Measurements from ENCODE around the gene RAB3IL1.

Gene RAB3IL1

DNA sequence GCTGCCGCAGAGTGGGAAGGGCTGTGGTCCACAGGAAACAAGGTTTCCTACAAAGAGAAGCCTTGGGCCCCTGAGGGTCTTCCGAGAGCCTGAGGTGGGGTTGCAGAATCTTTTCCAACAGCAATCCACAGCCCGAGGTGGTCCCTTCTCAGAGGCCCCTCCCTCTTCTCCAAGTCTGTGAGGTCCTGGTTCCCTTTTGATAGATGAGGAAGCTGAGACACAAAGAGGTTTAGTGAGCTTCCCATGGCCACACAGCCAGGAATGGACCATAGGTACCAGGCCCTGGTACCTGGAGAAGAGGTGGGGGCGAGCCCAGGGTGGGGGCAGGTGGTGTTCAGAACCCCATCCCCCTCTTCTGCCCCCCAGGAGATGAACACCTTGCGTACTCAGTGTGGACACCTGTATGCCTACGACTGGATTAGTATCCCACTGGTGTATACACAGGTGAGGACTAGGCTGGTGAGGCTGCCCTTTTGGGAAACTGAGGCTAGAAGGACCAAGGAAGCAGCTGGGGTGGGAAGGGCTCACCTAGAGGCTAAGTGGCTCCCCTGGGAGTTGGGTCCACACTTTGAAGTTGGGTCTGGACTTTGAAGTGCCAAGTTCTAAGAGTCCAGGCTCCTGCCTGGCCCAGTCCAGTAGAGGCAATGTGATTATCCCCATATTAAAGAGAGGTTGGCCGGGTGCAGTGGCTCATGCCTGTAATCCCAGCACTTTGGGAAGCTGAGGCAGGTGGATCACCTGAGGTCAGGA, 39.8 kb upstream of the RAB3IL1 start:
- DNase-seq: no peak

GRCh38 chr11:61956191-61957020, 39.0 kb upstream of the RAB3IL1 start:
- TF ChIP-seq POLR2A (IDR thresholded peaks at IDR 0.05; ENCODE audit: low read length) (no peak), GATA1 (IDR thresholded peaks at IDR 0.05; ENCODE audit: low read depth, low read length) (no peak)
- DNase-seq: no peak

More for the DNA sequence above, 39.8 kb upstream of the RAB3IL1 start:
- TF ChIP-seq POLR2A (IDR thresholded peaks at IDR 0.05; ENCODE audit: low read length) (no peak), GATA1 (IDR thresholded peaks at IDR 0.05; ENCODE audit: low read depth, low read length) (no peak)

DNA sequence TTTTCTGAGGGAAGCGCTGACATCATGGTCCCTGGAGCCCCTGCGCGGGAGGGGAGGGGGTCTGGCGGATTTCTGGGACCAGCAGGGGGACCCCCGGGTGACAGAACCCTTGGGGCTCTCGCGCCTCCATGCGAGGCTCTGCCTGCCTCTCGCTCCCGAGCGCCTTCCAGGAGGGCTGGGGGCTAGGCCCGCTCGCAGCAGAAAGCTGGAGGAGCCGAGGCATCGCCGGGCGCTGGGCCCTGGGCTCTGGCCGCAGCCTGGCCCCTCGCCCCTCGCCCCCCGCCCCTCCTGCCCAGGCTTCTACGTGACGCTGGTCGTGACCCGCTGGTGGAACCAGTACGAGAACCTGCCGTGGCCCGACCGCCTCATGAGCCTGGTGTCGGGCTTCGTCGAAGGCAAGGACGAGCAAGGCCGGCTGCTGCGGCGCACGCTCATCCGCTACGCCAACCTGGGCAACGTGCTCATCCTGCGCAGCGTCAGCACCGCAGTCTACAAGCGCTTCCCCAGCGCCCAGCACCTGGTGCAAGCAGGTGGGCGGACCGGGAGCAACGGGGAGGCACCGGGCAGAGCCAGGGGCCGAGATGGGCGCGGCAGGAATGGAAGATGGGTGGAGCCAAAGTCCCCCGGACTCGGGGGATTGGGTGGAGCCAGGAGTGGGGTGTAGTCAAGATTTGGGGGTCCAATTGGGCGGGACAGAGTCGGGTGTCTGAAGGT, 38.2 kb upstream of the RAB3IL1 start:
- DNase-seq: peak; percentile 43 to 63
- TF ChIP-seq GATA1 (IDR thresholded peaks at IDR 0.05; ENCODE audit: low read depth, low read length) (no peak), POLR2A (IDR thresholded peaks at IDR 0.05; ENCODE audit: low read length) (no peak)

DNA sequence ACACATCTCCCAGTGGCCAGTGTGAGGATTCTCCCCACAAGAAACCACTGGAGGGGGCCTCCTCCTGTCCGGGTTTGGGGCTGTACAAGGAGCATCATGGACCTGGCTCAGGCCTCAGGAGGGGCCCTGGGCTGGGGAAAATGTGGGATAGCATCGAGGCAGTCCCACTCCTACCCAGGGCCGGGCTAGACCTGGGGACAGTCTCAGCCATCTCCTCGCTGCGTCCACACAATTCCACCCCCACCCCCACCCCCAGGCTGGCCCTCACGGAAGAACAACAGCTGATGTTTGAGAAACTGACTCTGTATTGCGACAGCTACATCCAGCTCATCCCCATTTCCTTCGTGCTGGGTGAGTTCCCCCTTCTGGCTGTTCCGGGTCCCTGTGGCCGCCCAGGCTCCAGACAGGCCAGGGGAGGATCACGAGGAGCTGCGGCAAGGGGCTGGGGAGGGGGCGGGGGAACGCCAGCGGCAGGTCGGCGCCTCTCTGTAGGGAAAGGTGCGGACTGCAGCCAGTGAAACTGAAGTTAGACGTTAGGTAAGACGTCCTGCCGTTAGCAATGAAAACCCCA, 37.6 kb upstream of the RAB3IL1 start:
- peak in 1 of 2 experiments; percentile 60 for DNase-seq
- TF ChIP-seq GATA1 (IDR thresholded peaks at IDR 0.05; ENCODE audit: low read depth, low read length) (no peak), POLR2A (IDR thresholded peaks at IDR 0.05; ENCODE audit: low read length) (no peak)

GRCh38 chr11:61954106-61954850, 36.9 kb upstream of the RAB3IL1 start:
- DNase-seq: peak in 1 of 2 experiments; percentile 41
- TF ChIP-seq GATA1 (IDR thresholded peaks at IDR 0.05; ENCODE audit: low read depth, low read length) (no peak), POLR2A (IDR thresholded peaks at IDR 0.05; ENCODE audit: low read length) (no peak)

DNA sequence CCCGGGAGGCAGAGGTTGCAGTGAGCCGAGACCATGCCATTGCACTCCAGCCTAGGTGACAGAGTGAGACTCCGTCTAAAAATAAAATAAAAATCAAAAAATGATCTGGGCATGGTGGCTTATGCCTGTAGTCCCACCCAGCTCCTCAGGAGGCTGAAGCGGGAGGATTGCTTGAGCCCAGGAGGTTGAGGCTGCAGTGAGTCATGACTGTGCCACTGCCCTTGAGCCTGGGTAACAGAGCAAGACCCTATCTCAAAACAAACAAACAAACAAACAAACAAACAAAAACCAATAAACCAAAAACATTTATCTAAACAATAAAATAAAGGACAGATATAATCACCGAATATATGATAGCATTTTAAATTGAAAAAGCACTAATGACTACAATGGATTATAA, 36.3 kb upstream of the RAB3IL1 start:
- peak in 1 of 2 experiments; percentile 53 for DNase-seq

DNA sequence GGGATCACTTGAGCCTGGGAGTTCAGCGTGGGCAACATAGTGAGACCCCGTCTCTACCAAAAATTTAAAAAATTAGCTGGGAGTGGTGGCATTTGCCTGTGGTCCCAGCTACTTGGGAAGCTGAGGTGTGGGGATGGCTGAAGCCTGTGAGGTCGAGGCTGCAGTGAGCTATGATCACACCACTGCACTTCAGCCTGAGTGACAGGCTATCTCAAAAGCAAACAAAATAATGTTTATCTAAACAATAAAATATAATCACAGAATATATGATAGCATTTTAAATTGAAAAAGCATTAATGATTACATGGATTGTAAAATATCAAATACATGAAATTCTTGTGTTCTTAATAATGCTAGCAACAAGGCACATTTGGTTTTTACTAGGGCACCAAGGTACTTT, 35.5 kb upstream of the RAB3IL1 start:
- no peak for DNase-seq
- TF ChIP-seq GATA1 (IDR thresholded peaks at IDR 0.05; ENCODE audit: low read depth, low read length): no peak
- no peak for TF ChIP-seq POLR2A (IDR thresholded peaks at IDR 0.05; ENCODE audit: low read length)

GRCh38 chr11:61951484-61952135, 34.2 kb upstream of the RAB3IL1 start:
- no peak for TF ChIP-seq POLR2A (IDR thresholded peaks at IDR 0.05; ENCODE audit: low read length)
- no peak for TF ChIP-seq GATA1 (IDR thresholded peaks at IDR 0.05; ENCODE audit: low read depth, low read length)
- DNase-seq: no peak

DNA sequence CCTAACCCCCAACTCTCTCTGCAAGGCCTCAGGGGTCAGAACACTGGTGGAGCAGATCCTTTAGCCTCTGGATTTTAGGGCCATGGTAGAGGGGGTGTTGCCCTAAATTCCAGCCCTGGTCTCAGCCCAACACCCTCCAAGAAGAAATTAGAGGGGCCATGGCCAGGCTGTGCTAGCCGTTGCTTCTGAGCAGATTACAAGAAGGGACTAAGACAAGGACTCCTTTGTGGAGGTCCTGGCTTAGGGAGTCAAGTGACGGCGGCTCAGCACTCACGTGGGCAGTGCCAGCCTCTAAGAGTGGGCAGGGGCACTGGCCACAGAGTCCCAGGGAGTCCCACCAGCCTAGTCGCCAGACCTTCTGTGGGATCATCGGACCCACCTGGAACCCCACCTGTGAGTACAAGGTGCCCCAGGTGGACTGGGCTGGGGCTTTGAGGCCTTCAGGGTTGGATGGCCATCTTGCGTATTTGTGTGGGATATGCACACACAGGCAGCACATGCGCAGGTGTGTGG, 32.7 kb upstream of the RAB3IL1 start, which contains the start of gene BEST1:
Gene BEST1 (plus strand): TSS at position 317 of the 513 bp plus-strand sequence. CDS start 1,456 bp downstream, outside the sequence.
- DNase-seq: no peak
- TF ChIP-seq GATA1 (IDR thresholded peaks at IDR 0.05; ENCODE audit: low read depth, low read length): no peak

DNA sequence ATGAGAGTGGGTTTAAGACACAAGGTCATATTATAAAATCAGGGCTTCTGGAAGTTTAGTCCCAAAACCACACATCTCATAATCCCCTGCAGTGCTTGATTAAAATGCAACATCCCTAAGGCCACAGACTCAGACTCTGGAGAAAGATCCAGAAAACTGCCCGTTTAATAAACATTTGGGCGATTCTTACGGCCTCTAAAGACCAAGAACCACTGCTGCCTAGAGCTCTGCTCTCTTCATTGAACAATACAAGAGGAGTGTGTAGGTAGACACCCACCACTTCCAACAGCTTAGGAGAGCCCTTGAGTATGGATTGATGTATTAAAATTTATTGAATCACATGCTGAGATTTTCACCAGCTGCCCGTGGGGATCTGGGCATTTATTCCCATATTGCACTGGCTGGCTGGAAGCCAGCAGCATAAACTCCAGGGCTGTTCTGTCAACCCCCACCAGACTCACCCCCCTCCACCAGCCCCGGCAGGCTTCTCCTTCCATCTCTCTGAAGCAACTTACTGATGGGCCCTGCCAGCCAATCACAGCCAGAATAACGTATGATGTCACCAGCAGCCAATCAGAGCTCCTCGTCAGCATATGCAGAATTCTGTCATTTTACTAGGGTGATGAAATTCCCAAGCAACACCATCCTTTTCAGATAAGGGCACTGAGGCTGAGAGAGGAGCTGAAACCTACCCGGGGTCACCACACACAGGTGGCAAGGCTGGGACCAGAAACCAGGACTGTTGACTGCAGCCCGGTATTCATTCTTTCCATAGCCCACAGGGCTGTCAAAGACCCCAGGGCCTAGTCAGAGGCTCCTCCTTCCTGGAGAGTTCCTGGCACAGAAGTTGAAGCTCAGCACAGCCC, 32.0 kb upstream of the RAB3IL1 start:
- DNase-seq: peak; percentile 94 to 98
- TF ChIP-seq GATA1 (IDR thresholded peaks at IDR 0.05; ENCODE audit: low read depth, low read length) (no peak), POLR2A (IDR thresholded peaks at IDR 0.05; ENCODE audit: low read length) (peak; percentile 78)

DNA sequence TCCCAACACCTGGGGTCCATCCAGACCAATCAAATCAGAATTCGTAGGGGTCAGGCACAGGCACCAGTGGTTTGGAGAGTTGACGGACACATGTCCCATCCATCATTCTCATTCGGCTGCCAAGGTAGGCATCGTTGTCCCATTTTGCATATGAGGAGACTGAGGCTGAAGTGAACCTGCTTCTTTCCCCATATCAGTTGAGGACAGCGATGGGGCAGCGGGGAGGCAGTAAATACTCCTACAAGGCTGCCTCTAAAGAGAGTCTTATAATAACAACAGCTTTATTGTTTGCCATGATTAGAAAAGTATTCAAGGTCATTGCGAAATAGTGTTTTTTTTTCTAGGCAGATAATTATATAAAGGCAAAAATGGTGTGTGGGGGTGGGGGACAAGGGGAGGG, 31.1 kb upstream of the RAB3IL1 start:
- no peak for TF ChIP-seq GATA1 (IDR thresholded peaks at IDR 0.05; ENCODE audit: low read depth, low read length)

More for the DNA sequence above, 31.1 kb upstream of the RAB3IL1 start:
- no peak for DNase-seq

Data from erythroblast (primary cell).